K562 (cell line): ENCODE measurements around the gene NAA40. TPM values are rescaled to one million over a fixed set of nuclear protein-coding genes. Genes with fewer than 3 reads are reported as not detected.

Experiments used
- BHLHE40 ChIP-seq: IDR thresholded peaks from 2 replicates; pipeline ENCODE4 v1.6.1; 2011; ENCODE audit warnings: low read length, improper control_type of control experiment
- BRF1 ChIP-seq: IDR thresholded peaks from 3 replicates; pipeline ENCODE4 v1.6.1; 2011; ENCODE audit warnings: borderline replicate concordance, mild to moderate bottlenecking; ENCODE audit not compliant: insufficient read length; ENCODE audit errors: extremely low read depth
- IRF2 ChIP-seq: sonication (generic); formaldehyde crosslinking; IDR thresholded peaks from 2 replicates; pipeline ENCODE4 v1.8.1; 2022; ENCODE audit warnings: mild to moderate bottlenecking, missing genetic modification reagents
- NR2C2 ChIP-seq, 2 experiments: fragments of 200-800 bp in 1 of 2; sonication (Bioruptor generic) in 1 of 2; sonication (generic) in 1 of 2; formaldehyde crosslinking in 1 of 2; IDR thresholded peaks; 2 replicates each; pipeline versions ENCODE4 v1.6.1 to v1.8.0; 2016 to 2022; ENCODE audit warnings: mild to moderate bottlenecking in 1 of 2, missing compliant biosample characterization in 1 of 2, missing genetic modification characterization in 1 of 2, missing genetic modification reagents in 1 of 2
- NR4A1 ChIP-seq, 2 experiments: fragments of 250-450 bp in 1 of 2; fragments of 450-650 bp in 1 of 2; sonication (Bioruptor Pico) in 1 of 2; IDR thresholded peaks; 2 replicates each; pipeline versions ENCODE4 v1.4.0 to v1.6.1; 2016 to 2020; ENCODE audit warnings: mild to moderate bottlenecking in 2 of 2, missing compliant biosample characterization in 1 of 2, missing genetic modification characterization in 1 of 2, moderate library complexity in 1 of 2
- SRSF7 ChIP-seq: fragments of 200-400 bp; formaldehyde crosslinking; optimal IDR thresholded peaks from 2 replicates; pipeline ENCODE3; 2017; ENCODE audit warnings: mild to moderate bottlenecking, low read depth, low read length
- polyA plus RNA-seq, 8 experiments: library from polyadenylated mRNA; depleted of rRNA in 4 of 8; stranded (reverse) in 5 of 8; unstranded in 3 of 8; fragments of >200 nt; fragmentation: Nextera tagmentation in 2 of 8; fragmentation: Illumina TruSeq in 1 of 8; extraction: Ambion mirVana in 2 of 8; extraction: Trizol in 1 of 8; gene quantifications; 2 replicates each; pipeline versions ENCODE4 v1.2.1 to v1.2.3, GENCODE V29; 2011 to 2014; ENCODE audit warnings: inconsistent platforms in 1 of 8, missing spikeins in 1 of 8
- total RNA-seq, 7 experiments: library from RNA; depleted of rRNA in 6 of 7; stranded (reverse); fragments of >200 nt in 6 of 7; fragmentation: Illumina TruSeq in 2 of 7; extraction: Trizol in 2 of 7; gene quantifications; 2 replicates each; pipeline versions ENCODE4 v1.2.1 to v1.2.3, GENCODE V29; 2011 to 2021; ENCODE audit warnings: low replicate concordance in 1 of 7
- TF ChIP-seq, protein P1 (sequence below), 2 experiments: fragments of 450-650 bp in 1 of 2; sonication (generic) in 1 of 2; formaldehyde crosslinking in 1 of 2; IDR thresholded peaks; 2 replicates each; pipeline versions ENCODE4 v1.7.1 to v1.9.0; 2016 to 2022; ENCODE audit warnings: inconsistent platforms in 1 of 2, mild to moderate bottlenecking in 1 of 2, missing genetic modification reagents in 1 of 2
- TF ChIP-seq, protein P2 (sequence below): IDR thresholded peaks from 2 replicates; pipeline ENCODE4 v1.6.1; 2011; ENCODE audit warnings: borderline replicate concordance, low read depth, mild to moderate bottlenecking, moderate library complexity, low read length; ENCODE audit not compliant: insufficient read depth, poor library complexity, severe bottlenecking

NAA40 gene
- total and polyA plus RNA-seq, 9 of the 15 experiments (the other 6 are each of a cell fraction or from before 2014, with no cell fraction given) = 6.2 to 39.0 (median 23.1) TPM

- TF ChIP-seq, protein P1, sequence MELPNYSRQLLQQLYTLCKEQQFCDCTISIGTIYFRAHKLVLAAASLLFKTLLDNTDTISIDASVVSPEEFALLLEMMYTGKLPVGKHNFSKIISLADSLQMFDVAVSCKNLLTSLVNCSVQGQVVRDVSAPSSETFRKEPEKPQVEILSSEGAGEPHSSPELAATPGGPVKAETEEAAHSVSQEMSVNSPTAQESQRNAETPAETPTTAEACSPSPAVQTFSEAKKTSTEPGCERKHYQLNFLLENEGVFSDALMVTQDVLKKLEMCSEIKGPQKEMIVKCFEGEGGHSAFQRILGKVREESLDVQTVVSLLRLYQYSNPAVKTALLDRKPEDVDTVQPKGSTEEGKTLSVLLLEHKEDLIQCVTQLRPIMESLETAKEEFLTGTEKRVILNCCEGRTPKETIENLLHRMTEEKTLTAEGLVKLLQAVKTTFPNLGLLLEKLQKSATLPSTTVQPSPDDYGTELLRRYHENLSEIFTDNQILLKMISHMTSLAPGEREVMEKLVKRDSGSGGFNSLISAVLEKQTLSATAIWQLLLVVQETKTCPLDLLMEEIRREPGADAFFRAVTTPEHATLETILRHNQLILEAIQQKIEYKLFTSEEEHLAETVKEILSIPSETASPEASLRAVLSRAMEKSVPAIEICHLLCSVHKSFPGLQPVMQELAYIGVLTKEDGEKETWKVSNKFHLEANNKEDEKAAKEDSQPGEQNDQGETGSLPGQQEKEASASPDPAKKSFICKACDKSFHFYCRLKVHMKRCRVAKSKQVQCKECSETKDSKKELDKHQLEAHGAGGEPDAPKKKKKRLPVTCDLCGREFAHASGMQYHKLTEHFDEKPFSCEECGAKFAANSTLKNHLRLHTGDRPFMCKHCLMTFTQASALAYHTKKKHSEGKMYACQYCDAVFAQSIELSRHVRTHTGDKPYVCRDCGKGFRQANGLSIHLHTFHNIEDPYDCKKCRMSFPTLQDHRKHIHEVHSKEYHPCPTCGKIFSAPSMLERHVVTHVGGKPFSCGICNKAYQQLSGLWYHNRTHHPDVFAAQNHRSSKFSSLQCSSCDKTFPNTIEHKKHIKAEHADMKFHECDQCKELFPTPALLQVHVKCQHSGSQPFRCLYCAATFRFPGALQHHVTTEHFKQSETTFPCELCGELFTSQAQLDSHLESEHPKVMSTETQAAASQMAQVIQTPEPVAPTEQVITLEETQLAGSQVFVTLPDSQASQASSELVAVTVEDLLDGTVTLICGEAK (IDR thresholded peaks at IDR 0.05) = no peak
- TF ChIP-seq, protein P1 (CRISPR knock-in tag; IDR thresholded peaks at IDR 0.05) = no peak
- TF ChIP-seq NR2C2 (CRISPR knock-in tag; IDR thresholded peaks at IDR 0.05) (no peak), NR2C2 (tag; IDR thresholded peaks at IDR 0.05) (no peak), NR4A1 (CRISPR knock-in tag; IDR thresholded peaks at IDR 0.05) (no peak), NR4A1 (tag; IDR thresholded peaks at IDR 0.05) (no peak), IRF2 (CRISPR knock-in tag) (no peak), BHLHE40 (no peak), SRSF7 (no peak), BRF1 (no peak)
- TF ChIP-seq, protein P2, sequence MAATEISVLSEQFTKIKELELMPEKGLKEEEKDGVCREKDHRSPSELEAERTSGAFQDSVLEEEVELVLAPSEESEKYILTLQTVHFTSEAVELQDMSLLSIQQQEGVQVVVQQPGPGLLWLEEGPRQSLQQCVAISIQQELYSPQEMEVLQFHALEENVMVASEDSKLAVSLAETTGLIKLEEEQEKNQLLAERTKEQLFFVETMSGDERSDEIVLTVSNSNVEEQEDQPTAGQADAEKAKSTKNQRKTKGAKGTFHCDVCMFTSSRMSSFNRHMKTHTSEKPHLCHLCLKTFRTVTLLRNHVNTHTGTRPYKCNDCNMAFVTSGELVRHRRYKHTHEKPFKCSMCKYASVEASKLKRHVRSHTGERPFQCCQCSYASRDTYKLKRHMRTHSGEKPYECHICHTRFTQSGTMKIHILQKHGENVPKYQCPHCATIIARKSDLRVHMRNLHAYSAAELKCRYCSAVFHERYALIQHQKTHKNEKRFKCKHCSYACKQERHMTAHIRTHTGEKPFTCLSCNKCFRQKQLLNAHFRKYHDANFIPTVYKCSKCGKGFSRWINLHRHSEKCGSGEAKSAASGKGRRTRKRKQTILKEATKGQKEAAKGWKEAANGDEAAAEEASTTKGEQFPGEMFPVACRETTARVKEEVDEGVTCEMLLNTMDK = peak; percentile 60
- TF ChIP-seq, all 486 proteins: peak for 4
Observed at GRCh38 chr11:63912678-63913077, 26.1 kb upstream of the NAA40 start (continued).
